ENCODE measurements around the gene HSD17B12. TPM values are rescaled to one million over a fixed set of nuclear protein-coding genes. Genes with fewer than 3 reads are reported as not detected.

The HSD17B12 gene
- total and polyA plus RNA-seq, 2 of the 13 experiments (the other 11 are each of a cell fraction or from before 2014, with no cell fraction given), result 50.3 to 117 TPM

- TF ChIP-seq ZNF687 (CRISPR knock-in tag; IDR thresholded peaks at IDR 0.05), result no peak
Measured at GRCh38 chr11:43735115-43735514, 54.6 kb downstream of the HSD17B12 start (continued).

- POLR2A ChIA-PET, result interaction anchor here (1.6 kb wide), 1 partner anchor 55 kb away, joined by 5 read pairs; the partner anchor contains the start of gene HSD17B12
- Histone ChIP-seq H4K20me1 (ENCODE audit: insufficient read depth, low read length) (peaks cover 43% of the 10 kb centered on the region; the same call in 1 of the 2 replicates), H3K27me3 (ENCODE audit: control insufficient read depth in 1 of 2, insufficient read depth in 2 of 2, low read length in 2 of 2) (no peaks in the 10 kb centered on the region), H3K9me3 (ENCODE audit: low read length) (no peaks in the 10 kb centered on the region), H3K27ac (ENCODE audit: extremely low read length, insufficient read depth, low read length) (no peak overlapping the region), H3K4me1 (ENCODE audit: insufficient read depth, low read length) (peaks cover 37% of the 10 kb centered on the region), H3K4me3 (replicated peaks in 1 of 3; ENCODE audit: insufficient read depth in 1 of 3, low read depth in 2 of 3, low read length in 3 of 3) (no peak overlapping the region), H3K4me2 (ENCODE audit: low read depth, low read length) (no peak overlapping the region), H2AFZ (ENCODE audit: low read length) (no peak overlapping the region), H3K36me3 (replicated peaks in 1 of 2; ENCODE audit: control insufficient read depth in 1 of 2, insufficient read depth in 2 of 2, low read length in 2 of 2) (peaks cover 0 to 17% of the 10 kb centered on the region in 2 experiments; a peak in 3 of 5 replicates), H3K9ac (ENCODE audit: insufficient read depth, low read depth, low read length) (no peak overlapping the region), H3K79me2 (ENCODE audit: insufficient read depth, low read length) (peaks cover 76% of the 10 kb centered on the region)
- DNase-seq (ENCODE audit: low spot score) (no peak), ATAC-seq (no peak), FAIRE-seq (no peak)
- no TSS peak for BruUV-seq (replicated peaks)
- TF ChIP-seq KLF13 (CRISPR knock-in tag; IDR thresholded peaks at IDR 0.05) (no peak), ZNF367 (CRISPR knock-in tag; IDR thresholded peaks at IDR 0.05; ENCODE audit: borderline replicate concordance) (no peak), BRD4 (CRISPR knock-in tag; IDR thresholded peaks at IDR 0.05) (no peak), ZNF142 (CRISPR knock-in tag; IDR thresholded peaks at IDR 0.05) (no peak), CCDC6 (CRISPR knock-in tag; IDR thresholded peaks at IDR 0.05) (no peak), SMAD9 (CRISPR knock-in tag; IDR thresholded peaks at IDR 0.05) (no peak)
- intact Hi-C loops (cut with micrococcal nuclease; ENCODE audit: unreplicated experiment), result no loop called here
- WGBS (ENCODE audit: low lambda C conversion rate), result 92% methylated on average over 4 of the region's 4 CpGs
- in situ Hi-C loops (cut with HindIII; ENCODE audit: extremely low pct_ligation_motif_present, low pct_unique_long_range_greater_than_20kb), result no loop called here
- CTCF ChIA-PET (ENCODE audit: low intra/inter-chr PET ratio, low total read pairs), result no interaction called here
Measured at GRCh38 chr11:43735961-43736360, 55.4 kb downstream of the HSD17B12 start.
